NCI-H510A treated with DMSO at 0.1 percent for 48 hours (cell line): ENCODE data around the gene SPATA2.

Source experiments
- DNase-seq: peaks from one replicate; lab custom pipeline; 2025; lab: John Stamatoyannopoulos, UW

The SPATA2 gene

DNA sequence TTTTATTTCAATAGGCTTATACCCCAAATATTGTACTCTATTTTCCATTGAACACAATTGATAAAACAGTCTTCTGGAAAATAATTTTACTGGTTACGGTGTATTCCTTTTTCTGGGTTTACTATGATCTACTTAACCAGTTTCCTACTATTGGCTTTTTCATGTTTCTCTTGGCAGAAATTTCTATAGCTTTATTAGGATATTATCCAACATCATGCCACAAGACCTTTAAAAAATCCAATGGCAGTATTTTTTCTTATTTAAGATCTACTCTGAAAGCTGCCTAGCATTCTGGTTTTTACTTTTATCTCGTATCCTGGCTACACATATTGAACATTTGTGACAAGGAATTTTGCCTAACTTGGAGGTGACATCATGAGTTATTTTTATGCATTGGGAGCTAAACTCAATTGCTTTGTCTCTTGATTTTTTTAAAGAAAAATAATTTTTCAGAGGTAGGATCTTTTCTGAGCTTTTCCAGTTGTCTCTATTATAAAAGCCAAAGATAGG, 57.2 kb downstream of the SPATA2 start:
- no peak for DNase-seq

DNA sequence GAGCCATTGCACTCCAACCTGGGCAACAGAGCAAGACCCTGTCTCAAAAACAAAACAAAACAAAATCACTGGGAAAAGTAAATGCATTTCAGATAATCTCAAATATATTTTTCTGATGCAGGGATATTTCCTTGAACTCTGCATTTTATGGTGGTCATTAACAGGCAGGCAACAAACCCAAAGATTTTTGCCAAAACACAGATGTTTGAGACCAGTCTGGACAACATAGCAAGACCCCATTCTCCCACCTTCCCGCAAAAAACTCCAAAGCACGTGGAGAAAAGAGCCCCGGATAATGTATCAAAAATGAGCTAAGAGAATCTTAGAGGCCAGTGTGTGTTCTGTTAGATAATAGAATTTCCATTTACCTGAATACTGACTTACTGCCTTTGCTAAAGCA, 58.4 kb downstream of the SPATA2 start:
- DNase-seq, result no peak

DNA sequence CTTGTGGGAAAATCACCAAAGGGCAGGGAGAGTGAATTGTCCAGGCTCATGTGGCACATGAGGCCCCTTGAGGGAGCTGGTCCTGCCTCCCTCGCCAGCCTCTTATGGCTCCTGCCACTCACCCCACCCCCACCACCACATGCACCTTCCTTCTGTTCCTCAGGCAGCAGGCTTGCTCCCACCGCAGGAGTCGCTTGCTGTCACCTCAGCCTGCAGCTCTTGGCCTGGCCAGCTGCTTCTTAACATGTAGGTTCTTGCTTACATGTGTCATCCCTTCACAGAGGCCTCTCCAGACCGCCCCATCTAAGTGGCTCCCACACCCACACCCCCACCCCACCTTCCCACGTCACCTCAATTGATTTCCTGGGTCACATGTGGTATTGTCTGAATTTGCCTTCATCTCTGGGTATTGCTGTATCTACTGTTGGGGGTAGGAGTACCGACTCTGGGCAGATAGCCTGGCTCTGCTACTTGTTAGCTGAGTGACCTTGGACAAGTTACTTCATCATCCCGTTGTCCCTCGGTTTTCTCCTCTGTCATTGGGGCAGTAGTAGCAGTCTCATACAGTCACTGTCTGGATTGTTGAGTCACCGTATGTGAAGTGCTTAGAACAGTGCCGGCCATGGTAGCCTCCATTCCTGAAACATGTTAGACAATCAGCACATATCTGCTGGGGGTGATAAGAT, 61.0 kb downstream of the SPATA2 start:
- DNase-seq, result no peak

DNA sequence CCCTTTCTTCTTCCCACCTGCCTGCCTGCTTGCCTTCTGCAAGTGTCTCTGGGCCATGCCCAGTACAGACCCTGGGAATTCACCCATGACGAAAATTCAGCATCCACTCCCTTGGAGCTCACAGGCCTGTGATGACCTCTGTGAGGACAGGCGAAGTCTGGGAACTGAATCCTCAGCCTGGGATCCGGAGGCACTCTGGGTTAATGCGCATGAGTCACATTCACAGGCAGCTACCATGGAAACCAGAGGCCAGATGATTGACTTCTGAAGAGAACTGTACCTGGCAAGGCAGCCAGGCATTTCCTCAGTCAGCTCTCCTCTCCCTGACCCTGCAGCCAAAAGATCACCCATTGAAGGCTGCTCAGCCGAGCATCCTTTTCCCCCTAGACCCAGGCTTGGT, 61.7 kb downstream of the SPATA2 start:
- DNase-seq, result no peak
